ENCODE data around the gene TXNDC17.

- TF ChIP-seq CTCF (IDR thresholded peaks at IDR 0.05) (no peak), POLR2A (IDR thresholded peaks at IDR 0.05) (no peak)
Measured at GRCh38 chr17:6676802-6677157, 35.9 kb downstream of the TXNDC17 start.

Data from thyroid gland (tissue), 4 donors.